Body of pancreas (tissue), 4 donors: ENCODE results near the gene DUSP8. TPM values are rescaled to one million over a fixed set of nuclear protein-coding genes. Genes with fewer than 3 reads are reported as not detected.
"Not testable (repeated sequence)": the region's sequence is repeated elsewhere in the genome, so short reads cannot be mapped to it uniquely, and the experiment has no call there.

Source experiments
- ATAC-seq: fragments of 150-250 bp; one replicate; pipeline ENCODE4 v1.9.1; 2016
- DNase-seq, 4 donors: peaks; one replicate each; pipeline ENCODE4 v3.0.0-alpha.2; 2019
- H3K27ac ChIP-seq, 4 donors: fragments of 200-600 bp; sonication (generic); 1 replicate in 3 of 4; 2 replicates in 1 of 4; pipeline versions ENCODE4 v1.5.1 to v1.6.1; 2016 to 2019; ENCODE audit warnings: mild to moderate bottlenecking in 1 of 4, mixed read lengths in 1 of 4, moderate library complexity in 1 of 4
- H3K27me3 ChIP-seq, 2 donors: fragments of 200-600 bp; sonication (generic); one replicate each; pipeline ENCODE4 v1.6.0; 2016; ENCODE audit warnings: mild to moderate bottlenecking in 1 of 2
- H3K36me3 ChIP-seq, 2 donors: fragments of 200-600 bp; sonication (generic); replicated peaks in 1 of 2; 2 replicates each; pipeline ENCODE4 v1.5.1; 2016; ENCODE audit warnings: low read depth in 2 of 2; ENCODE audit not compliant: insufficient read depth in 1 of 2
- H3K4me1 ChIP-seq: fragments of 200-600 bp; sonication (generic); one replicate; pipeline ENCODE4 v1.6.0; 2016
- H3K4me3 ChIP-seq, 2 donors: fragments of 200-600 bp; sonication (generic); 1 replicate in 1 of 2; 2 replicates in 1 of 2; pipeline ENCODE4 v1.5.1; 2016 to 2019
- H3K9me3 ChIP-seq, 3 donors: fragments of 200-600 bp; sonication (generic); 1 replicate in 2 of 3; 2 replicates in 1 of 3; pipeline ENCODE4 v1.5.1; 2016
- POLR2A ChIP-seq, 3 donors: fragments of 450-650 bp; IDR thresholded peaks; one replicate each; pipeline ENCODE4 v1.6.1; 2016; ENCODE audit warnings: antibody characterized with exemption in 3 of 3, mild to moderate bottlenecking in 2 of 3
- WGBS, 2 donors: methylation state at CpG; one replicate each; pipeline ENCODE4 v1.1.5; 2017; 5-methylcytosine and 5-hydroxymethylcytosine counted together
- intact Hi-C: fragments of 100-400 bp; cut with DNase I; formaldehyde crosslinking; loops from one replicate; pipeline ENCODE4 v1.15.1; 2023
- total RNA-seq, 2 donors: library from RNA; depleted of rRNA; stranded (reverse); fragments of >200 nt; gene quantifications; one replicate each; pipeline ENCODE4 v1.1.0, GENCODE V29; 2016
- TF ChIP-seq, protein P1 (sequence below), 7 experiments: fragments of 450-650 bp in 4 of 7; fragments of 200-600 bp in 3 of 7; sonication (generic) in 3 of 7; IDR thresholded peaks; one replicate each; pipeline ENCODE4 v1.5.1; 2016 to 2019; ENCODE audit warnings: antibody characterized with exemption in 7 of 7

The DUSP8 gene
- total RNA-seq, 2 donors from 2014 or later: 7.0 to 19.1 TPM

DNA sequence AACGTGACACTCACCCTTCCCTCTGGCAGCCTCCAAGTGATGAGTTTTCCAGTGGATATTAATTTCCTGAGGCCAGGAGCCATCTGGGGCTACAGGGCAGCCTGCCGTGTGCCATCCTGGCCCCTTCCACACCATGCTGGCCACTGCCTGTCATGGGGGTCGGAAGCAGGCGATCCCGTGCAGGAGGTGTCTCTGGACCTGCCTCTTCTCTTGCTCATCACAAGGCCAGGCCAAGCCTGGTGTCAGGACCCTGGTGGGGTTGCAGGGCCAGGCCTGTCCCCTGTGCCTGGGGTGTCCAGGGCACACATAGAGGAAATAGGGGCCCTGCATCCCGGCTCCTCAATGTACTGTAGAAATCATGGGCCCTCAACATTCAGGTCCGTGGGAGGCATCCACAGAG, 32.6 kb upstream of the DUSP8 start:
- Histone ChIP-seq H3K4me3 (no peak overlapping the region), H3K36me3 (no peaks in the 10 kb centered on the region), H3K4me1 (peaks cover 7% of the 10 kb centered on the region), H3K27me3 (no peaks in the 10 kb centered on the region), H3K9me3 (no peaks in the 10 kb centered on the region), H3K27ac (no peak overlapping the region)
- no peak for ATAC-seq
- intact Hi-C loops: no loop called here
- no peak for TF ChIP-seq POLR2A (IDR thresholded peaks at IDR 0.05)
- TF ChIP-seq, protein P1, sequence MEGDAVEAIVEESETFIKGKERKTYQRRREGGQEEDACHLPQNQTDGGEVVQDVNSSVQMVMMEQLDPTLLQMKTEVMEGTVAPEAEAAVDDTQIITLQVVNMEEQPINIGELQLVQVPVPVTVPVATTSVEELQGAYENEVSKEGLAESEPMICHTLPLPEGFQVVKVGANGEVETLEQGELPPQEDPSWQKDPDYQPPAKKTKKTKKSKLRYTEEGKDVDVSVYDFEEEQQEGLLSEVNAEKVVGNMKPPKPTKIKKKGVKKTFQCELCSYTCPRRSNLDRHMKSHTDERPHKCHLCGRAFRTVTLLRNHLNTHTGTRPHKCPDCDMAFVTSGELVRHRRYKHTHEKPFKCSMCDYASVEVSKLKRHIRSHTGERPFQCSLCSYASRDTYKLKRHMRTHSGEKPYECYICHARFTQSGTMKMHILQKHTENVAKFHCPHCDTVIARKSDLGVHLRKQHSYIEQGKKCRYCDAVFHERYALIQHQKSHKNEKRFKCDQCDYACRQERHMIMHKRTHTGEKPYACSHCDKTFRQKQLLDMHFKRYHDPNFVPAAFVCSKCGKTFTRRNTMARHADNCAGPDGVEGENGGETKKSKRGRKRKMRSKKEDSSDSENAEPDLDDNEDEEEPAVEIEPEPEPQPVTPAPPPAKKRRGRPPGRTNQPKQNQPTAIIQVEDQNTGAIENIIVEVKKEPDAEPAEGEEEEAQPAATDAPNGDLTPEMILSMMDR (IDR thresholded peaks at IDR 0.05): no peak
- 81% methylated on average over 4 of the region's 7 CpGs; no CpG with 5 or more reads in 1 of the 2 donors for WGBS, 2 donors
- DNase-seq: no peak

DNA sequence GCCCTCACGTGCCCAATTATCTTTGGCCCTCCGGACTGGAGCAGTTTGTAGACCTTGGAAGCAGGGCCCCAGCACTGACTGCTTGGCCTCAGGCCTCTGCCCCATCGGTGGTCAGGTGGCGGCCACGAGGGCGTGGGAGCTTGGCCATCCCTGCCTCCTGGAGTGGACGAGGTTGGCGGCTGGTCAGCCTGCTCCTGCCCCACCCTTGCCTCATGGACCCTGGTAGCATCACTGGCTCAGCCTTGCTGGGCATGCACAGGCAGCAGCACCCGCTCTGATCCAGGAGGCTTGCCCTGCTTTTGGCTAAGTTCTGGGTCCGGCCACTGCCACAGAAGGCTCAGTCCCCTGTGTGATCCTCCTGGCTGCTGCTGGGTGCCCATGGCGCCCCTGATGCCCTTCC, 32.1 kb upstream of the DUSP8 start:
- TF ChIP-seq, protein P1 (IDR thresholded peaks at IDR 0.05): no peak
- TF ChIP-seq POLR2A (IDR thresholded peaks at IDR 0.05): no peak
- no peak overlapping the region for H3K4me3 ChIP-seq
- DNase-seq (no peak), ATAC-seq (no peak)
- H3K27ac ChIP-seq: no peak overlapping the region
- intact Hi-C loops: no loop called here
- H3K27me3 ChIP-seq: no peaks in the 10 kb centered on the region
- no peaks in the 10 kb centered on the region for H3K9me3 ChIP-seq
- WGBS, 2 donors: 44 to 79% methylated on average over 2 to 9 of the region's 11 CpGs
- H3K36me3 ChIP-seq: no peaks in the 10 kb centered on the region
- peaks cover 7% of the 10 kb centered on the region for H3K4me1 ChIP-seq

- Histone ChIP-seq H3K4me1 (peaks cover 7% of the 10 kb centered on the region), H3K4me3 (no peak overlapping the region), H3K27ac (no peak overlapping the region), H3K9me3 (no peaks in the 10 kb centered on the region), H3K27me3 (no peaks in the 10 kb centered on the region), H3K36me3 (no peaks in the 10 kb centered on the region)
- TF ChIP-seq, protein P1 (IDR thresholded peaks at IDR 0.05): no peak
- no peak for TF ChIP-seq POLR2A (IDR thresholded peaks at IDR 0.05)
- no peak for ATAC-seq
- intact Hi-C loops: no loop called here
- WGBS, 2 donors: 74 to 76% methylated on average over 1 of the region's 1 CpG
- no peak for DNase-seq
These were observed 31.6 kb upstream of the DUSP8 start for GRCh38 chr11:1603629-1604028.

GRCh38 chr11:1601663-1602062, 29.6 kb upstream of the DUSP8 start:
- H3K36me3 ChIP-seq, ATAC-seq, DNase-seq, H3K9me3 ChIP-seq, H3K27me3 ChIP-seq, H3K4me1 ChIP-seq, H3K27ac ChIP-seq, intact Hi-C loops, H3K4me3 ChIP-seq: not testable (repeated sequence)
- WGBS, 2 donors: 62 to 72% methylated on average over 3 of the region's 3 CpGs

GRCh38 chr11:1600626-1601025, 28.6 kb upstream of the DUSP8 start:
- no peaks in the 10 kb centered on the region for H3K9me3 ChIP-seq
- H3K27ac ChIP-seq: no peak overlapping the region
- no peaks in the 10 kb centered on the region for H3K27me3 ChIP-seq
- H3K4me1 ChIP-seq: peaks cover 9% of the 10 kb centered on the region
- WGBS, 2 donors: 38 to 41% methylated on average over 5 of the region's 5 CpGs
- no peaks in the 10 kb centered on the region for H3K36me3 ChIP-seq
- DNase-seq (peak in 1 of 4 donors; percentile 56), ATAC-seq (no peak)
- intact Hi-C loops: no loop called here
- TF ChIP-seq, protein P1 (IDR thresholded peaks at IDR 0.05): no peak
- no peak for TF ChIP-seq POLR2A (IDR thresholded peaks at IDR 0.05)
- no peak overlapping the region for H3K4me3 ChIP-seq
